Measurements from ENCODE around the gene ADAMTS3. TPM values are rescaled to one million over a fixed set of nuclear protein-coding genes. Genes with fewer than 3 reads are reported as not detected.

ADAMTS3 gene
- total and polyA plus RNA-seq, 2 donors (not counting 3 experiments of a cell fraction or from before 2014, with no cell fraction given): 0.37 to 1.3 TPM

DNA sequence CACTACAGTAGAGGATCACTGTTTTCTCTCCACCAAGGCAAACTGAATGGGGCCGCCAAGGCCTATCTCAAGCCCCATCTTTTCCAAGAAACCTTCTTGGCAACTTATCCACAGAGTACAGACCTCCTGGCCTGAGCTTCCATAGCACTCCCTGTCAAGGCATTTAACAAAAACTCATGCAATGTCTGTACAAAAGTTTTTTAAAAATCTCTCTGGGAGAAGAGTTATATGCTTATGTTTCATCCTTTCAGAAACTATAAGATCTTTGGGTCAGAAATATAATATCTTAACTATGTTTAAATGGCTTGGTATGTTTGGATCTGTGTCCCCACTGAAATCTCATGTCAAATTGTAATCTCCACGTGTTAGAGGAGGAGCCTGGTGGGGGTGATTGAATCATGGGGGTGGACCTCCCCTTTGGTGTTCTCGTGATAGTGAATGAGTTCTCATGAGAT, 13.6 kb downstream of the ADAMTS3 start:
- Histone ChIP-seq H3K79me2 (ENCODE audit: control insufficient read depth, insufficient read depth, low read length) (no peaks in the 10 kb centered on the region), H3K27me3 (ENCODE audit: control insufficient read depth in 2 of 2, insufficient read depth in 2 of 2, low read length in 2 of 2) (no peaks in the 10 kb centered on the region), H4K20me1 (replicated peaks; ENCODE audit: control insufficient read depth, extremely low read depth, insufficient read depth, low read length) (no peaks in the 10 kb centered on the region), H3K4me1 (ENCODE audit: control insufficient read depth, extremely low read depth, insufficient read depth, low read length) (no peaks in the 10 kb centered on the region), H3K9me1 (replicated peaks; ENCODE audit: control insufficient read depth, extremely low read depth, insufficient read depth, low read length) (no peaks in the 10 kb centered on the region), H2AFZ (ENCODE audit: low read depth, low read length) (no peak overlapping the region), H3K4me3 (replicated peaks in 1 of 3; ENCODE audit: insufficient read depth in 1 of 3, low read depth in 1 of 3, low read length in 3 of 3) (no peak overlapping the region), H3K9me3 (replicated peaks; ENCODE audit: control insufficient read depth, insufficient read depth, low read length) (no peaks in the 10 kb centered on the region), H3K36me3 (ENCODE audit: control insufficient read depth in 2 of 2, extremely low read depth in 1 of 2, insufficient read depth in 2 of 2, low read length in 2 of 2) (no peaks in the 10 kb centered on the region), H3K4me2 (ENCODE audit: insufficient read depth, low read length) (no peak overlapping the region), H3K9ac (replicated peaks; ENCODE audit: extremely low read depth, insufficient read depth, low read length) (no peak overlapping the region), H3K27ac (ENCODE audit: insufficient read depth, low read depth, low read length) (no peak overlapping the region)
- FAIRE-seq (no peak), DNase-seq (ENCODE audit: low read depth, low spot score) (no peak)
- no TSS peak for BruUV-seq (replicated peaks)
- ChIA-PET CTCF (interaction anchor here (1.1 to 1.4 kb wide), 2 partner anchors 10 to 52 kb away, joined by 3 read pairs; no protein-coding TSS in a partner anchor), POLR2A (no interaction called here)
- dilution Hi-C loops (cut with MboI; ENCODE audit: extremely low pct_ligation_motif_present, low sequenced_read_pairs) (no loop called here), intact Hi-C loops (cut with micrococcal nuclease) (no loop called here)
- no peak for TF ChIP-seq EZH2 (IDR thresholded peaks at IDR 0.05; ENCODE audit: borderline replicate concordance, low read depth, low read length, severe bottlenecking)
- no peak for TF ChIP-seq JUN (IDR thresholded peaks at IDR 0.05; ENCODE audit: borderline replicate concordance, insufficient read depth, insufficient read length, low read depth)
- TF ChIP-seq POLR2A (IDR thresholded peaks at IDR 0.05; ENCODE audit: low read depth, low read length): no peak
- no peak for TF ChIP-seq FOS (IDR thresholded peaks at IDR 0.05; ENCODE audit: borderline replicate concordance, insufficient read depth, low read length)
- TF ChIP-seq, protein P1, sequence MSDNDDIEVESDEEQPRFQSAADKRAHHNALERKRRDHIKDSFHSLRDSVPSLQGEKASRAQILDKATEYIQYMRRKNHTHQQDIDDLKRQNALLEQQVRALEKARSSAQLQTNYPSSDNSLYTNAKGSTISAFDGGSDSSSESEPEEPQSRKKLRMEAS (IDR thresholded peaks at IDR 0.05; ENCODE audit: insufficient read depth, insufficient read length): no peak
- no peak for TF ChIP-seq GATA2 (IDR thresholded peaks at IDR 0.05; ENCODE audit: insufficient read depth, insufficient read length, low read depth, low read length)
- no peak for TF ChIP-seq MYC (IDR thresholded peaks at IDR 0.05; ENCODE audit: low read depth, low read length)
- TF ChIP-seq POLR2AphosphoS5 (IDR thresholded peaks at IDR 0.05; ENCODE audit: insufficient read depth, low read depth, low read length): no peak
- TF ChIP-seq CTCF (IDR thresholded peaks at IDR 0.05; ENCODE audit: extremely low read depth in 1 of 2, insufficient read depth in 1 of 2, low read depth in 1 of 2, low read length in 2 of 2): no peak
